BE2C (cell line): Measurements from ENCODE around the gene RSPH6A.
A peak's percentile ranks its signal among the peaks of the same experiment; 100 is the strongest.

Experiments used
- DNase-seq: peaks from one replicate; pipeline ENCODE4 v3.0.0-alpha.2; 2020
- H3K27me3 ChIP-seq: fragments of 250-450 bp; sonication (Bioruptor Pico); 2 replicates; pipeline ENCODE4 v1.5.1; 2020; ENCODE audit warnings: mild to moderate bottlenecking
- H3K36me3 ChIP-seq: fragments of 250-450 bp; sonication (Bioruptor Pico); 2 replicates; pipeline ENCODE4 v1.5.1; 2020; ENCODE audit warnings: mild to moderate bottlenecking
- H3K4me1 ChIP-seq: fragments of 250-450 bp; sonication (Bioruptor Pico); 2 replicates; pipeline ENCODE4 v1.5.1; 2020
- H3K4me3 ChIP-seq: 2 replicates; pipeline ENCODE4 v1.5.1; 2011; ENCODE audit warnings: low read depth, low read length
- H3K9me3 ChIP-seq: fragments of 250-450 bp; sonication (Bioruptor Pico); 2 replicates; pipeline ENCODE4 v1.5.1; 2020
- TF ChIP-seq, protein P1 (sequence below): IDR thresholded peaks from 2 replicates; pipeline ENCODE4 v1.5.1; 2012; ENCODE audit warnings: mild to moderate bottlenecking, low read depth, low read length

Gene RSPH6A

GRCh38 chr19:45793178-45793564, 21.9 kb downstream of the RSPH6A start:
- TF ChIP-seq, protein P1, sequence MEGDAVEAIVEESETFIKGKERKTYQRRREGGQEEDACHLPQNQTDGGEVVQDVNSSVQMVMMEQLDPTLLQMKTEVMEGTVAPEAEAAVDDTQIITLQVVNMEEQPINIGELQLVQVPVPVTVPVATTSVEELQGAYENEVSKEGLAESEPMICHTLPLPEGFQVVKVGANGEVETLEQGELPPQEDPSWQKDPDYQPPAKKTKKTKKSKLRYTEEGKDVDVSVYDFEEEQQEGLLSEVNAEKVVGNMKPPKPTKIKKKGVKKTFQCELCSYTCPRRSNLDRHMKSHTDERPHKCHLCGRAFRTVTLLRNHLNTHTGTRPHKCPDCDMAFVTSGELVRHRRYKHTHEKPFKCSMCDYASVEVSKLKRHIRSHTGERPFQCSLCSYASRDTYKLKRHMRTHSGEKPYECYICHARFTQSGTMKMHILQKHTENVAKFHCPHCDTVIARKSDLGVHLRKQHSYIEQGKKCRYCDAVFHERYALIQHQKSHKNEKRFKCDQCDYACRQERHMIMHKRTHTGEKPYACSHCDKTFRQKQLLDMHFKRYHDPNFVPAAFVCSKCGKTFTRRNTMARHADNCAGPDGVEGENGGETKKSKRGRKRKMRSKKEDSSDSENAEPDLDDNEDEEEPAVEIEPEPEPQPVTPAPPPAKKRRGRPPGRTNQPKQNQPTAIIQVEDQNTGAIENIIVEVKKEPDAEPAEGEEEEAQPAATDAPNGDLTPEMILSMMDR: no peak
- Histone ChIP-seq H3K4me3 (peak overlapping the region; percentile 31), H3K4me1 (peaks cover 4% of the 10 kb centered on the region)

GRCh38 chr19:45792470-45793177, 22.5 kb downstream of the RSPH6A start, which contains the start of gene DMWD:
Gene DMWD (minus strand): TSS chr19:45792845. CDS start chr19:45792756, 89 bp downstream.
- peaks cover 4% of the 10 kb centered on the region for H3K4me1 ChIP-seq

More at GRCh38 chr19:45793178-45793564, 21.9 kb downstream of the RSPH6A start:
- Histone ChIP-seq H3K27me3 (no peaks in the 10 kb centered on the region), H3K36me3 (peaks cover 21% of the 10 kb centered on the region), H3K9me3 (no peaks in the 10 kb centered on the region)
- DNase-seq: no peak

DNA sequence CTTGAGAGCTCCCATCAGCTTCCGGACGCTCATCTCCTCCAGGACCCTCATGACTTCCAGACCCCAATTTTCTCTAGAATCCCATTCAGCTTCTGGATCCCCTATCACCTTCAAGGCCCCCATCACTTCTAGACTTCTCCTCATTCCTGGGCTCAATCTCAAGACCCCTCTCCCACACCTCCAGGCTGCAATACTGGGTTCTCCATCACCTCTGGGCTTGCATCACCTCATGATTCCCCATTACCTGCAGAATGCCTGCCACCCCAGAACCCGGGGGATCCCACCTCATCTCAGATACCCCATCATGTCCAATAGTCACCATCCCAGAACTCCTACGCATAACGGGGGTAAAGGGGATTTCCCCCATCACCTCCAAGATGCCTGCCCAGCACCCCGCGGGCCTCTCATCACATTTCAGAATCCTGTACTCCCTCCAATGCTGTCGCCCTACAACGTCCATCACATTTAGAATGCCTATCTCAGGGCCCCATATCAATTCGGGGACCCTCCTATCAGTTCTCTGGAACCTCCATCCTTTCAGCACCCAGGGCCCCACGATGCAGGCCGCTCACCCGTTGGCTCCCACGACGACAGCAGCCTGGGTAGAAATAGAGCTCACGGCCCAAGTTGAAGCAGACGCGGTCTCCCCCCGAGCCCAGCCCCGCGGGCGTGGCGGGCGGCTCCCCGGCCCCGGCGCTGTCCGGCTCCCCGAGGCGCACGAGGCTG, 23.2 kb downstream of the RSPH6A start:
- Histone ChIP-seq H3K4me1 (peaks cover 4% of the 10 kb centered on the region), H3K9me3 (no peaks in the 10 kb centered on the region), H3K27me3 (no peaks in the 10 kb centered on the region), H3K4me3 (peak overlapping the region; percentile 96), H3K36me3 (peaks cover 22% of the 10 kb centered on the region)
- TF ChIP-seq, protein P1: no peak
- DNase-seq: no peak

More at GRCh38 chr19:45792470-45793177, 22.5 kb downstream of the RSPH6A start, which contains the start of gene DMWD:
- TF ChIP-seq, protein P1: no peak
- peaks cover 22% of the 10 kb centered on the region for H3K36me3 ChIP-seq
- H3K9me3 ChIP-seq: no peaks in the 10 kb centered on the region
- H3K4me3 ChIP-seq: peak within 1 kb of the TSS; percentile 96
- DNase-seq: peak; percentile 100
- H3K27me3 ChIP-seq: no peaks in the 10 kb centered on the region

- no peak for DNase-seq
- Histone ChIP-seq H3K27me3 (no peaks in the 10 kb centered on the region), H3K4me3 (peak overlapping the region; percentile 96; the same call in 1 of the 2 replicates), H3K9me3 (no peaks in the 10 kb centered on the region), H3K4me1 (peaks cover 4% of the 10 kb centered on the region), H3K36me3 (peaks cover 30% of the 10 kb centered on the region)
- TF ChIP-seq, protein P1: no peak
Measured at GRCh38 chr19:45790942-45791341, 24.2 kb downstream of the RSPH6A start.

GRCh38 chr19:45789035-45789786, 25.9 kb downstream of the RSPH6A start:
- TF ChIP-seq, protein P1: no peak

More at GRCh38 chr19:45789035-45789786, 25.9 kb downstream of the RSPH6A start:
- DNase-seq: no peak
- Histone ChIP-seq H3K36me3 (peaks cover 39% of the 10 kb centered on the region), H3K4me3 (no peak overlapping the region), H3K27me3 (no peaks in the 10 kb centered on the region), H3K4me1 (peaks cover 4% of the 10 kb centered on the region), H3K9me3 (no peaks in the 10 kb centered on the region)
